Activated CD4-positive, alpha-beta T cell treated with anti-CD3 and anti-CD28 coated beads, Interleukin-10, Interleukin-2, amounts not matched to agents 100 ng/mL and 50 ng/mL, durations not matched to agents 16 hours and 8 hours (primary cell): ENCODE results near the gene ASL.
"Not testable (repeated sequence)": the region's sequence is repeated elsewhere in the genome, so short reads cannot be mapped to it uniquely, and the experiment has no call there.

Source experiments
- DNase-seq: peaks from one replicate; pipeline ENCODE4 v3.0.0-alpha.2; 2020

The ASL gene

GRCh38 chr7:66076462-66077329 is 1.1 kb downstream of the ASL start:
- no peak for DNase-seq

DNA sequence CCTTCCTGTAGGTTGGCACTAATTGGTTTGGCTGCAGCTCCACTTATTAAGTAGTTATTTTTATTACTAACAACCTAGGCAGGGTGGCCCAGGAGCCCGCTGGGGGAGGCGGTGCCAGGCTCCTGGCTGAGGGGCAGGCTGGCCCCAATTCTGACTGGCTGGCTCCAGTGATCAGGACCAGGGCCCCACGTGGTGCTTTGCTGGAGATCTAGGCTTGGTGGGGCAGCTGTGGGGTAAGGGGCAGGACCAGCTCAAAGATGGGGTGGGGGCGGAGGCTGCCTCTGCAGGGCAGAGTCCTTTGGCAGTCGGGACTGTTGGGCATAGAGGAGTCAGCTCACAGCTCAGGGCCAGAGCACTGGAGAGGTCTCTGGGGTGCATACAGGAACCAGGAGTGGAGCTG is 2.4 kb downstream of the ASL start:
- no peak for DNase-seq

GRCh38 chr7:66082083-66082482 is 6.5 kb downstream of the ASL start:
- DNase-seq: no peak

DNA sequence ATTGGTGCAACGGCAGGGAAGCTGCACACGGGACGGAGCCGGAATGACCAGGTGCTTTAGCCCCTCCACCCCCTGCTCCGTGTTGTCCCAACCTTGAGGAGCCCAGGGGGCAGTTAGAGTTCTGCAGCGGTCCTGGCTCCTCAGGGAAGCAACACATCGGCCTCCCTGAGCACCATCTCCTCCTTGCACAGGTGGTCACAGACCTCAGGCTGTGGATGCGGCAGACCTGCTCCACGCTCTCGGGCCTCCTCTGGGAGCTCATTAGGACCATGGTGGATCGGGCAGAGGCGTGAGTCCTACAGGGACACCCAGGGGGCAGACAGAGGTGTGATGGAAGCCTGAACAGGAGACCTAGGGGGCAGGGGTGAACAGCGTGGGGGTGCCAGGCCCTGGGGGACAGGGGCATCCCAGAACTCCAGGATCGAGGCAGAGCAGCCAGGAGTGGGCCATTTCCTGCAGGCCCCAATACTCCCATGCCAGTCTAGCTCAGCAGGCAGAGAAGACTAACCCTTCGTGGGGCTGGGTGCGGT is 7.3 kb downstream of the ASL start:
- DNase-seq: no peak

- DNase-seq: no peak
Observed at GRCh38 chr7:66083677-66084076, 8.1 kb downstream of the ASL start.

DNA sequence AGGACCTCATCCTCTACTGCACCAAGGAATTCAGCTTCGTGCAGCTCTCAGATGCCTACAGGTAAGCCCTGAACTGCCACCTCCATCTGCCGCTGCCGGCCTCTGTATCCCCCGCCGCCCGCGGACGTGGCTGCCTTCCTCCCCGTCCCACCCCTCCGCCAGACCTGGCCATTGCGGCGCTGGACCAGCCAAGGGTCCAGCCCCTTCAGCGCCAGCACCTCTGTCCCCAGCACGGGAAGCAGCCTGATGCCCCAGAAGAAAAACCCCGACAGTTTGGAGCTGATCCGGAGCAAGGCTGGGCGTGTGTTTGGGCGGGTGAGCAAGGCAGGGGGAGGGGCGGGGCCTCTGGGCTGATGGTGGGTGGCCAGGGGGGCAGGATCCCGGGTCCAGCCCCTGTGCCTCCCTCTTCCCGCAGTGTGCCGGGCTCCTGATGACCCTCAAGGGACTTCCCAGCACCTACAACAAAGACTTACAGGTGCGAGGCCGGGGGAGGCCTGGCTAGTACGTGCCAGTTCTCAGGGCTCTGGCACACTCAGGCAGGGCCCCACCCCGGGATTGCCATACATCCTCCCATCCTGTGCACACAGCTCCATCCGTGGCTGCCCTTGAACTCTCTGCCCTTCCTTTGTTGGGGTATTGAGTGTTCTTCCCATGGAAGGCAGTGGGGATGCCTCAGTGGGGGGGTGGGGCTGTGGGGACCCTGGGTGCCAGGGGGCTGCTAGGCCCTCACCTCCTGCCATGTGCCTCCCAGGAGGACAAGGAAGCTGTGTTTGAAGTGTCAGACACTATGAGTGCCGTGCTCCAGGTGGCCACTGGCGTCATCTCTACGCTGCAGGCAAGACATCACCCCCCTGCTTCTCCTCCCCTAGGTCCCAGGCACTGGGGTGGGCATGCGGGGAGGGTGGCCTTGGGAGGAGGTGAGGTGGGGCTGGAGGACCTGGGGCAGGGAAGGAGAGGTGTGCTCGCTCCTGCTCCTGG is 13.5 kb downstream of the ASL start:
- no peak for DNase-seq

- no peak for DNase-seq
Observed at GRCh38 chr7:66092654-66093053, 17.0 kb downstream of the ASL start.

DNA sequence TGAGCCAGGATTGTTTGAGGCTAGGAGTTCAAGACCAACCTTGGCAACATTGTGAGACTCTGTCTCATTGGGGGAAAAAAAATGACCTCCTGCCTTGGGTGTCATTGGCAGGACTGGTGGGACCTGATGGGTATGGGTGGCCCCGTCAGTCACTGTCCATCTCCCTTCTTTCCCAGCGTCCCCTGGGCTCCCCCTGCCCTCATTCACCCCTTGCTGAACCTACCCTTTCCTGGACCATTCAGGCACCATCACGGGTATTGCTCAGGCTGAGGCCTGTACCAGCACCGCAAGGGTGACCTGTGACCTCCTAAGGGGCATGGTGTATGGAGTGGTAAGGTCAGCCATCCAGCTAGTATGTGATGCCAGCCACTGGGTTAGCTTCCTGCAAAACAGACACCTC is 19.4 kb downstream of the ASL start:
- no peak for DNase-seq

GRCh38 chr7:66099232-66099550 is 23.6 kb downstream of the ASL start:
- DNase-seq: no peak

DNA sequence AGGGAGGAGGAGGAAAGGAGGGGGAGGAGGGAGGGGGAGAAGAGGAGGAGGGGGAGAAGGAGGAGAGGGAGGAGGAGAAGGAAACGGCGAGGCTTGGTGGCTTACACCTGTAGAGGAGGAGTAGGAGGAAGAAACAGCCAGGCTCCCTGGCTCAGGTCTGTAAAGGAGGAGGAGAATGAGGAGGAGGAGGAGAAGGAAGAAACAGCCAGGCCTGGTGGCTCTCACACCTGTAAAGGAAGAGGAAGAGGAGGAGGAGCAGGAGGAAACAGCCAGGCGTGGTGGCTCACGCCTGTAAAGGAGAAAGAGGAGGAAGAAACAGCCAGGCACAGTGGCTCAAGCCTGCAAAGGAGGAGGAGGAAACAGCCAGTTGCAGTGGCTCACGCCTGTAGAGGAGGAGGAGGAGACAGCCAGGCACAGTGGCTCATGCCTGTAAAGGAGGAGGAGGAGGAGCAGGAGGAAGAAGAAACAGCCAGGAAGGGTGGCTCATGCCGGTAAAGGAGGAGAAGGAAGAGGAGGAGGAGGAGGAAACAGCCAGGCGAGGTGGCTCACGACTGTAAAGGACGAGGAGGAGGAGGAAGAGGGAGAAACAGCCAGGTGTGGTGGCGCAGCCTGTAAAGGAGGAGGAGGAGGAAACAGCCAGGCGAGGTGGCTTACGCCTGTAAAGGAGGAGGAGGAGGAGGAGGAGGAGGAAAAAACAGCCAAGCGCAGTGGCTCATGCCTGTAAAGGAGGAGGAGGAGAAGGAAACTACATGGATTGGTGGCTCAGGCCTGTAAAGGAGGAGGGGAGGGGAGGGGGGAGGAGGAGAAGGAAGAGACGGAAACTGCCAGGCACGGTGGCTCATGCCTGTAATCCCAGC is 24.2 kb downstream of the ASL start:
- peak; percentile 48 for DNase-seq

- DNase-seq: no peak
Observed at GRCh38 chr7:66100408-66101050, 24.9 kb downstream of the ASL start.

GRCh38 chr7:66102168-66102567 is 26.5 kb downstream of the ASL start:
- not testable (repeated sequence) for DNase-seq

GRCh38 chr7:66103994-66104393 is 28.4 kb downstream of the ASL start:
- not testable (repeated sequence) for DNase-seq

- DNase-seq: no peak
Observed at GRCh38 chr7:66105263-66105748, 29.7 kb downstream of the ASL start.

- not testable (repeated sequence) for DNase-seq
Observed at GRCh38 chr7:66108410-66108809, 32.8 kb downstream of the ASL start.

DNA sequence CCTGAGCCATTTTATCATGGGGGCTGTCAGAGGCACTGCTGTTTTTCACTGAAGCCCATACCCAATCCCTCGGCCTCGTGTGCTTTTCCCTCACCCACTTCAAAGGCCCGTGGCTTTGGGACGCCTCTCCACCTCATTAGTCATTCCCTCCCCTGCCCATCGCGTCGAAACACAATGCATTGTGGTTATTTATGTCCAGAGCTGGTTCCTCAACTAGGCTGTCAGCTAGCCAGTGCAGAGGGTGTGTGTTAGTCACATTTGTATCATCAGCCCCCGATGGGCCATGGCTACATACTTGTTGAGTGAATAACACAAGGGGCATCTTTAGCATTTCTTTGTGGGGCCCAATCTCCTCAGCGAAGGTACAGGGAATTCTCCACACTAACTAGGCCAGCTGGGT is 35.2 kb downstream of the ASL start:
- DNase-seq: no peak

DNA sequence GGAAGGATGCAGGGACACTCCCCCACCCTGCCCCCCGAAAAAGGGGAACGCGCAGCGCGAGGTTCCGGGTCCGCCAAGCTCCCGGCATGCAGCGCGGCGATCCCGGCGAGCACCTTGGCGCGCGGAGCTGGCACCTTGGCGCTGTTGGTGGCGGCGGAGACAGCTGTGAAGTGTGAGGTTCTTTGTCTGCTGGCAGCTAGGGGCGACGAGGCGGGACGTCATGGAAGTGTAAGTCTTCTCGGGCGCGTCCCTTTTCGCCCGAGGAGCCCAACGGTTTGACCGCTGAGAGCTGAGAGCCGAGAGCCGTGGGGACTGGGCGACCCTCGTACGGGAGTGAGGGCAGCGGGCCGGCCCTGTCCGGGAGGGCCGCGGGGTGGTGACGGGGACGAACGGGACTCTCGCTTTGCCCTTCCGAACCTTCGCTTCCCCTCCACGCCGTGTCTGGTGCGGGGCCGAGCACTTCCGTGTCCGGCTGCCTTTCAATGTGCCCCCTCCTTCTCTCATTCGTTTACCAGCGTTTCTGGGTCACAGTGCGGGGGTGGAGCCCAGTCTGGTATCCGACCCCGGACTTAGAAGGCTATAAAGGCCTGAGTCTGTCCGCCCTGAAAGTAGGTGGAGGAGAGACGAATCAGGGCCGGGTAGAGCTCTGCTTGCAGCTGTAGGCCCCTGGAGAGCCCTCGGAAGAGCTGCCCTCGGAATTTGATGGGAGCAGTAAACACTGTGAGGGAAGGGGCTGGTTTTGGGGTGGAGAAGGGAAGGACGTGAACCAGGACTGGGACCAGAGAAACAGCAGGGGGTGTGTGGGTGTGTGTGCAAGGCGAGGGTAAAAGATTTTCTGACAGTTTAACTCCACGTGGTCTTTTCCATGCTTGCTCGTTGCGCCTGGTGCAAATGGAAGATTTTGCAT is 39.4 kb downstream of the ASL start, which contains the start of gene CRCP:
Gene CRCP (plus strand): TSS at position 105 of the 907 bp plus-strand sequence. CDS start 116 bp downstream, at position 221.
- peak; percentile 88 for DNase-seq

DNA sequence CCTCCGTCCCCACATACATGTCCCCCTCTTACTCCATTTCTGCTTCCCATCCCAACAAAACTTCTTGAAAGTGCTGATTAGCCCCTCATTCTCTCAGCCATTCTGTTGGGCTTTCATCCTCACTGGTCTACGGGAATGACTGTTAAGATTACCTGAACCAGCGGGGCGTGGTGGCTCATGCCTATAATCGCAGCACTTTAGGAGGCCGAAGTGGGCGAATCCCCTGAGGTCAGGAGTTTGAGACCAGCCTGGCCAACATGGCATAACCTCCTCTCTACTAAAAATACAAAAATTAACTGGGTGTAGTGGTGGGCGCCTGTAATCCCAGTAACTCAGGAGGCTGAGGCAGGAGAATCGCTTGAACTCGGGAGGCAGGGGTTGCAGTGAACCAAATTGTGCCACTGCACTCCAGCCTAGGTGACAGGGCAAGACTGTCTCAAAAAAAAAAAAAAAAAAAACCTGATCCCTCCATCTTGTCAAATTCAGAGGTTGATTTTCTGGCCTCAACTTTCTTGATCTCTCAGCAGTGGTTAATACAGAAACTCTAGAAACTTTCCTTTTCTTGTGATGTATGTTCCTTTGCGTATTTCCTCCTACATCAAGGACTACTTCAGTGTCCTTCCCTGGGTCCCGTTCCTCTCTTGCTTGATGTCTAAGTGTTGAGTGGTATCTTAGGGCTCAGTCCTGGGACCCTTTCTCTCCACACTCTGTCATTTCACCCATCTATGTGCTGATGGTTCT is 41.2 kb downstream of the ASL start:
- peak; percentile 56 for DNase-seq

DNA sequence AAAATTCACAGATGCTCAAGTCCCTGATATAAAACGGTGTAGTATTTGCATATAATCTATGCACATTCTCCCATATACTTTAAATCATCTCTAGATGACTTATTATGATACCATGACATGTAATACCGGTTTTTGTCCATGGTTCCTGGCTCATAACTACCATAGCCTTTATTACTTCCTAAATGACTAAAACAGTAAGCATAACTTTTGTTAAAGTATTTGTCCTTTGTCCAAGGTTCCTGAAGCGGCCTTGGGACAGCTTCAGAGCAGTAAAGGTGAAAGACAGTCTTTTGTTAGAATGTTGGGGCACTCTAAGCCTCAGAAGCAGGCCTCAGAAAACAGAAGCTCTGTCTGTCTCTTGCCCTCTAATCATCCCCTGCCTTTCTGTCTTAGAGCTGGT is 43.0 kb downstream of the ASL start:
- DNase-seq: peak; percentile 60
